Measurements from ENCODE around the gene TRIM25.
A peak's percentile ranks its signal among the peaks of the same experiment; 100 is the strongest.

TRIM25 gene

GRCh38 chr17:56896217-56896967 is 17.5 kb downstream of the TRIM25 start:
- no peak for DNase-seq (ENCODE audit: low read depth in 2 of 2)

- no peak for DNase-seq (ENCODE audit: low read depth in 2 of 2)
Measured at GRCh38 chr17:56894859-56895455, 18.9 kb downstream of the TRIM25 start.

GRCh38 chr17:56893503-56893902 is 20.3 kb downstream of the TRIM25 start:
- no peak for DNase-seq (ENCODE audit: low read depth in 2 of 2)

GRCh38 chr17:56892333-56892732 is 21.5 kb downstream of the TRIM25 start:
- no peak for DNase-seq (ENCODE audit: low read depth in 2 of 2)

DNA sequence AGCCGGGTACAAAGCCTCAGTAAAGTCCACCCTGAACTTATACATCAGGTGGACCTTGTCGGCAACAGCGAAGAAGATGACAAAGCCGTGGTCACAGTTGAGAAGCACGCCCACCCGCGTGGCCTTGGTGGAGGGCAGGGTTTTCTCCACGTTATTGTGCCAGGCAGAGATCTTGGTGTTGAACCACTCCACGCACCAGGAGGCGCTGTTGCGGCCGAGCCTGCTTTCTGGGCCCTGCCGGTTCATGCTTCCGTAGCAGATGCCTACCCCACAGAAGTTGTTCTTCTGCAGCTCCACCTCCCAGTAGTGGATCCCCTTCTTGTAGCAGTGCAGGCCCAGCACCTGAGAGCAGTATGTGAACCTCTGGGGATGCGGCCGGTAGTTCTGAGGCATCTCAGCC is 22.1 kb downstream of the TRIM25 start:
- peak in 1 of 2 donors; percentile 25 for DNase-seq (ENCODE audit: low read depth in 2 of 2)

- no peak for DNase-seq (ENCODE audit: low read depth in 2 of 2)
Measured at GRCh38 chr17:56890906-56891674, 22.8 kb downstream of the TRIM25 start.

GRCh38 chr17:56890390-56890789 is 23.5 kb downstream of the TRIM25 start:
- DNase-seq (ENCODE audit: low read depth in 2 of 2) = no peak

DNA sequence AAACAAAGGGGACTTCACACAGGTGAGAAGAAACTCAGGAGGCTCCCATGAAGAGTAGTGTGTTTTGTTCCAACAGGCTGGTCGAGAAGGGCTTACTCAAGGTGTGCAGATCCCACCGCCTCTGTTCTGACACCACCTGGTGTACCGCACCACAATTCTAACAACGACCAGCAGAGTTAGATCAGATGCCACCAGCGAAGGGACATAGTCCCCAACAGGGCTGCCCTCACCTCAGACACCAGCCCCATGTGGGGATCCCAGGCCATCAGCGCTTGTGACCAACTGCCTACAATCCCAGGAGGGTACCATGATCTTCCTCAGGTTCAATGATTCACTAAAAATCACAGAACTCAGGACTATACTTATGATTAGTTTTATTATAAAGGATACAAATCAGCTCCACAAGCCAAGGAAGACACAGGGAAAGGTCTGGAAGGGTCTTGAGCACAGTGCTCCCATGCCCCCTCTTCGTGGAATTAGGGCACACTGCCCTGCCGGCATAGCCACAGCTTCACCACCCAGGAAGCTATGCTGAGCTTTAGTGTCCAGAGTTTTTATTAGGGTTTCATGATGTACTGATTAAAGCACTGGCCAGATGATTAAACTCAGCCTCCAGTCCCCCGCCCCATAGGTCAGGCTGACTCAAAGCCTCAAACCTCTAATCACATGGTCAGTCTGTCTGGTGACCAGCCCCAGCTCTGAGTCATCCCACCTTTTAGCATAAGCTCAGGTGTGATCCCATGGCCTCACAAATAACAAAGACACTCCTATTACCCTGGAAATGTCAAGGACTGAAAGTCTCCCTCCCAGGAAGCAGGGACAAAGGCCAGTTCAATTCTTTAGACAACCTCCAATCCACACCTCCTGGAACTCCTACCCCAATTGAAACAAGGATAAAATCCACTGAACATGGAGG is 26.0 kb downstream of the TRIM25 start:
- no peak for DNase-seq (ENCODE audit: low read depth in 2 of 2)

GRCh38 chr17:56887105-56887504 is 26.7 kb downstream of the TRIM25 start:
- no peak for DNase-seq (ENCODE audit: low read depth in 2 of 2)

DNA sequence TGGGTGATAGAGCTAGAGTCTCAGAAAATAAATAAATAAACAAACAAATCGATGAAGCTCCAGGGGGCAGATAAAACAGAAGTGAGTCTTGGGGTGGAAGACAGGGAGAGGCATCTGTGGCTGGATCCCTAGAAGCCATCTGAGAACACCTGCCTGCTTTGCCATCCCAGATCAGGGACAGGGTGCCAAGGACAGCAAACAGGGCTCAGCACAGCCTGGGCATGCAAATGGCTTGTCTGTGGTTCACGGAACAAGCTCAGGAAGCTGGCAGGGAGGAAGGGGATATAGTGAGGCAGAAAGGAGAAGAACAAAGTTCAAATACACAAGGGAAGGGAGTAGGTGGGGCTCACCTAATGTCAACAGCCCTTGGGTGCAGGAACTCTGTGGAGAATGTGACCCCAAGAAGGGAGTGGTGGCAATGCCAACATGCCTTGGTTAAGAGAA is 27.5 kb downstream of the TRIM25 start:
- DNase-seq (ENCODE audit: low read depth in 2 of 2) = no peak

DNA sequence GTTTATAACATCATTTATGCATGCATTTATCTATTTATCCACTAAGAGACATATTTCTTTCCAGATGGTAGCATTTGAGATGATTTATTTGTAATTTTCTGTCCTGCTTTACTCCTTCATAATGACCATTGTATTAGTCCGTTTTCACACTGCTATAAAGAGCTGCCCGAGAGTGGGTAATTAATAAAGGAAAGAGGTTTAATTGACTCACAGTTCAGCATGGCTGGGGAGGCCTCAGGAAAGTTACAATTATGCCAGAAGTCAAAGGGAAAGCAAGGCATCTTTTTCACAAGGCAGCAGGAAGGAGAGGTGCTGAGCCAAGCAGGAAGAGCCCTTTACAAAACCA is 28.6 kb downstream of the TRIM25 start:
- no peak for DNase-seq (ENCODE audit: low read depth in 2 of 2)

- DNase-seq (ENCODE audit: low read depth in 2 of 2) = no peak
Measured at GRCh38 chr17:56884483-56885311, 29.2 kb downstream of the TRIM25 start.

- no peak for DNase-seq (ENCODE audit: low read depth in 2 of 2)
Measured at GRCh38 chr17:56883616-56884015, 30.2 kb downstream of the TRIM25 start.

DNA sequence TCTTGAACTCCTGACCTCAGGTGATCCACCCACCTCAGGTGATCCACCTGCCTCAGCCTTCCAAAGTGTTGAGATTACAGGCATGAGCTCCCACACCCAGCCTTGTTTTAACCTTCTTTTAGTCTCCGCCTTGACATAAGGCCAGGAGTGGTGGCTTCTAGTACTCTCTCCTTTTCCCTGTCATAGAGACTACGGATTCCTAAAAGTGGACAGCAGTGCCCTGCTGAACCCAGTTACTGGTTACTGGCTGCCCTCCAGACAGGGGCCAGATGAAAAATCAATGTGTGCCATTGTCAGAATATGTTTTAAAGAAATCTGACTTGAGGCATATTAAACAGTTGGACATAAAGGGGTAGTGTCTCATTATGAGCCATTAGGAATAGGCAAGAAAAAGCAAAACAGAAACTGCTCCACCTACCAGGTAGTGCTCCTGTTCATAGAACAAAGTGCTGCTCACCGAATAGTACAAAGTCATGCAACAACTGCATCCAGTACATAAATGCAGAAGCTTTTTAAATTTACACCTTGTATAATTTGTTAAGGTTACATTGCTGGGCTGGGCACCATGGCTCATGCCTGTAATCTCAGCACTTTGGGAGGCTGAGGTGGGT is 32.1 kb downstream of the TRIM25 start:
- no peak for DNase-seq (ENCODE audit: low read depth in 2 of 2)

GRCh38 chr17:56880571-56880970 is 33.3 kb downstream of the TRIM25 start:
- no peak for DNase-seq (ENCODE audit: low read depth in 2 of 2)

GRCh38 chr17:56880133-56880532 is 33.7 kb downstream of the TRIM25 start:
- no peak for DNase-seq (ENCODE audit: low read depth in 2 of 2)

GRCh38 chr17:56879280-56879679 is 34.6 kb downstream of the TRIM25 start:
- no peak for DNase-seq (ENCODE audit: low read depth in 2 of 2)

DNA sequence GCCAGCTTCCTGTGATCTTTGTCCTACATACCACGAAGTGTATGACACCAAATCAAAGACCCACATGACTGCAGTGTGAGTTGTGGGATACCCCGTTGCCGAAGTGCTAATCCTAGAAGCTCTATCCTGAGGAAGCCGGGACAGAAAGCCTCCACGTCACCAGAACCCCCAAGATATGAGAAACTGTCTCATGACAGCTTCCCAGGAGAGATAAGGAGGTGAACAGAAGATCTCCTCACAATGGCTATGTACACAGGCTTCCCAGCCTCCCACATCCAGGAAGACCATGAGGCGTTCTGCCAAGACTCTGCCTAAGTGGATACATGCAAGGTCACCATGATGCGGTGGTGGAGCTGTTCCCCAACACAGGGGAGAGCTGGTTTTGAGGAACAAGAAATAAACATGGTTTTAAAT is 37.1 kb downstream of the TRIM25 start:
- no peak for DNase-seq (ENCODE audit: low read depth in 2 of 2)

DNA sequence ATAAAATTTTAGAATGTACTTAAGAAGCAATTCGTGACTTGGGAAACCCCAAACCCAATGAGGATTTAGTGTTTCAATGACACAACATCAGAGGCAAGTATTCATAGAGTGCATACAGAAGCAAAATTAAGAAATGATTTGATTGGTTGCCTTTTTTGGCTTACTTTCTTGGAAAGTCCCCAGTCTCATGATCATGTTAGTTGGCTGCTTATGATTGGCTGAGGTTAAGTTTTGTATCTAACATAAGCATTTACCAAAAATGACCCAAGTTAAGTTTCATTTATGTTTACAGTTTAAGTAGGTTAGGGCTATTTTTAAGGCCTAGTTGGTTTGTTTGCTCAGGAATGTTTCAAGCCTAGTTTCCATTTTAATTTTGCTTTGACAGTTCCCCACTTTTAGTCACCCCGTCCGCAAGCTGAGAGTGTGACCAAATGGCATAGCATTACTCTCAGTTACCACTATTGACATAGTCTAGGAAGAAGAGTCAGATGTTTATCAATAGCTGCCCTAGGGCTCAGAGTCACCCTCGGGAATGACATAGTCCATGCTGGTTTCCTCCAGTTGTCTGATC is 43.7 kb downstream of the TRIM25 start:
- no peak for DNase-seq (ENCODE audit: low read depth in 2 of 2)

DNA sequence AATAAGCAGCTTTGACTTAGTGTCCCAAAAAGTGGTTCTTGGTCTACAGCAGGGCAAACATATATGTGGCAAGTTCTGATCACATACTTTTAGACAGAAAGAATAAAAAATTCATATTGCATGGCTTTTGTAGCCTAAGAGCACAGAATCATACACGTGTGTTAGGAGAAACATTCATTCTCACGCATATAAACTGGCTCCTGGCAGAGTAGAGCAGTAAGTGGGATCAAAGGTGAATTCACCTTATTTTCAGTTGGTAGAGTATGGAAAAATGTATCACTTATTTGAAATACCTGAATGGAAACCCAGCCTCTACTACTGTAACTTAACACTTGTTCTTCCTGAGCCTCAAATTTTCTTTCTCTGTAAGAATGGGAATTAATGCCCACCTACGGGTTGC is 45.1 kb downstream of the TRIM25 start:
- DNase-seq (ENCODE audit: low read depth in 2 of 2) = no peak
